22Rv1 (cell line): ENCODE results near the gene METTL6.
"Not testable (repeated sequence)": the region's sequence is repeated elsewhere in the genome, so short reads cannot be mapped to it uniquely, and the experiment has no call there.

ENCODE experiments used
- H3K27ac ChIP-seq: fragments of 450-650 bp; 2 replicates; pipeline ENCODE4 v1.5.1; 2017
- ZFX ChIP-seq: fragments of 450-650 bp; IDR thresholded peaks from 2 replicates; pipeline ENCODE4 v1.6.1; 2017; ENCODE audit warnings: antibody characterized with exemption, borderline replicate concordance
- TF ChIP-seq, protein P1 (sequence below): fragments of 450-650 bp; IDR thresholded peaks from 2 replicates; pipeline ENCODE4 v1.5.1; 2017; ENCODE audit warnings: mild to moderate bottlenecking

The METTL6 gene

DNA sequence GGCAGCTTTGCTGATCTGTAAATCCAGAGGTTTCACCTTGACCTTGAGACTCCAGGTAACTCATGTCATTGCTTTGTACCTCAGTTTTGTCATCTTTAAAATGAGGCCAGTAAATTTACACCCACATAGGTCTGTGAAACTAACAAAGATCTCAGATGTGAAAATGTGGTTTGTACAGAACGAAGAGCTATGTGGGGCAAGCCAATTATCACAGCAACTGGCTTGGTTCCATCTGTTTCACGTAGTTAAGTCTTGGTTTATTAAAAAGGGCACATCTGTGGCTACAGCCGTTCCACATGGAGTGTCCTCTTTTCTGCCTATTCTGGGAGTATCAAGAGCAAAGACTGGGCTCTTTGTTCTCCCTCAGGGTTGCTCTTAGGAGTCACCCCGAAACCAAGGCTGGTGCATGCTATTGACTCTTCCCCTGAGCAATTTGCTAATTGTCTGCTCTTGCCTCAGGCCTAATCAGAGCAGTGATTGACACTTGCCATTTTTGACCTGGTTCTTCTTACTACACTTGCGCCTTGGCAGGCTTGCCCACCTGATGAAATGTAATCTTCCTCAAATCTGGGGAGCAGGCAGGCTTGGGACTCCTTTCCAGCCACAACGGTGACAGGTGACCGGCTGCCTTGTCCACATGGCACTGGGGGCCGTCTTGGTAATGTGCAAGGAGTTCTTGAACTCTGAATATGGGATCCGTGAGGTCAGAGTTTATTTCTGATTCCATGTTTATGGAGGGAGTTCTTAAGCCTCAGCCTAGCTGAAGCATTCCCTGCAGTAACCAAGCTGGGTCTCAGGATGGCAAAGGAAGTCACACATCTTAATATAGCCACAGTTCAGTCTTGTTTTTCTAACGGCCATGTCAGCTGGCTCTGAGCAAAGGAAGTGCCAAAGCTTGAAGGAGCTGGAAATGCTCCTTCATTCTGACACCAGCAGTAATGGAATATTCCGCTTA, 40.2 kb upstream of the METTL6 start:
- no peak for TF ChIP-seq ZFX
- TF ChIP-seq, protein P1, sequence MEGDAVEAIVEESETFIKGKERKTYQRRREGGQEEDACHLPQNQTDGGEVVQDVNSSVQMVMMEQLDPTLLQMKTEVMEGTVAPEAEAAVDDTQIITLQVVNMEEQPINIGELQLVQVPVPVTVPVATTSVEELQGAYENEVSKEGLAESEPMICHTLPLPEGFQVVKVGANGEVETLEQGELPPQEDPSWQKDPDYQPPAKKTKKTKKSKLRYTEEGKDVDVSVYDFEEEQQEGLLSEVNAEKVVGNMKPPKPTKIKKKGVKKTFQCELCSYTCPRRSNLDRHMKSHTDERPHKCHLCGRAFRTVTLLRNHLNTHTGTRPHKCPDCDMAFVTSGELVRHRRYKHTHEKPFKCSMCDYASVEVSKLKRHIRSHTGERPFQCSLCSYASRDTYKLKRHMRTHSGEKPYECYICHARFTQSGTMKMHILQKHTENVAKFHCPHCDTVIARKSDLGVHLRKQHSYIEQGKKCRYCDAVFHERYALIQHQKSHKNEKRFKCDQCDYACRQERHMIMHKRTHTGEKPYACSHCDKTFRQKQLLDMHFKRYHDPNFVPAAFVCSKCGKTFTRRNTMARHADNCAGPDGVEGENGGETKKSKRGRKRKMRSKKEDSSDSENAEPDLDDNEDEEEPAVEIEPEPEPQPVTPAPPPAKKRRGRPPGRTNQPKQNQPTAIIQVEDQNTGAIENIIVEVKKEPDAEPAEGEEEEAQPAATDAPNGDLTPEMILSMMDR = no peak

DNA sequence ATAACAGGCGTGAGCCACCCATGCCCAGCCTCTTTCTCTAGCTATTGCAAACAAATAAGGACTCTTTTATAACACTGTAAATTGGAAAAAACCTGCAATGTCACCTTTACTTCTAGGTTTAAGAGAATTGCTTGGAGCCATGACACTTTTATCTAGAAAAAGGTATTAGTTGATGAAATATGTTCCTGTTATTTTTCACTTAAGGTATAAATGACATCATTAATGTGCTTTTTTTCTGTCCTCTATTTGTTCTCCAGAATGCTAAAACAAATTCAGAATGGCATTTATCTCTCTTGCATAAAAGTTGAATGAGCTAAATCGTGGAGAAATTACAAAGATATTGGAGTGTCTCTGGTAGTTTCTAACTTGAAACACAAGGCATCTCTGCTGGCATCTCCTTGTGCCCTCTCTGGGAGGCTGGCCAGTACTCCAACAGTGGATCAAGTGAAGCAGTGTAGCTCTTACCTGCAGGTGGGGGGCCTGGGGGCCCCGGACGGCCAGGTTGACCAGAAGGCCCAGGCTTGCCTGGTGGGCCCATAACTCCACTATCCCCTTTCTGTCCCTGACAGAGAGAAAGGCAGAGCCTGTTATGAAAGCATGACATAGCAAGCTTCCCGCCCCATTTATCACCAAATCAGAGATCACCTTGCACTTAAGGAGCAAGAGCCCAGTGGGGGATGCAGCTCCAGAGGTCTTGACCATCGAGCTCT, 38.7 kb upstream of the METTL6 start:
- TF ChIP-seq, protein P1 = no peak
- no peak for TF ChIP-seq ZFX
- no peak overlapping the region for H3K27ac ChIP-seq

More for the DNA sequence above, 40.2 kb upstream of the METTL6 start:
- H3K27ac ChIP-seq = no peak overlapping the region

DNA sequence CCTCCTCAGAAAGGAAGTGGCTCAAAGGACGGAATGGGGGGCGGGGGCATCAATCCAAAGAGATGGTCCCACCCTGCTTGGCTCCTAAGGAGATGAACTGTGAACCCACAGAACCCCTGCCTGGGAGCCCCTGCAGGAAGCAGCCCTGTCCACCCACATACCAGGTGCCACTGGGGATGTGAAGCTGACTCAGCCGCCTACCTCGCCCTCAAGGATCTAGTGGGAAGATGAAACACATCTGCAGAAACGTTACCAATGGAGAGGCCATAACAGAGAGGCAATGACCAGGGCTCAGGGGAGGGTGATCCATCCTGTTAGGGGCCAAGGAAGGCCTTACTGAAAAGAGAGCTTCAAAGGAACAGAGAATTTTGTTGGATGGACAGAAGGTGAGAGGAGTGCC, 35.1 kb upstream of the METTL6 start:
- no peak overlapping the region for H3K27ac ChIP-seq
- no peak for TF ChIP-seq ZFX
- TF ChIP-seq, protein P1 = no peak

DNA sequence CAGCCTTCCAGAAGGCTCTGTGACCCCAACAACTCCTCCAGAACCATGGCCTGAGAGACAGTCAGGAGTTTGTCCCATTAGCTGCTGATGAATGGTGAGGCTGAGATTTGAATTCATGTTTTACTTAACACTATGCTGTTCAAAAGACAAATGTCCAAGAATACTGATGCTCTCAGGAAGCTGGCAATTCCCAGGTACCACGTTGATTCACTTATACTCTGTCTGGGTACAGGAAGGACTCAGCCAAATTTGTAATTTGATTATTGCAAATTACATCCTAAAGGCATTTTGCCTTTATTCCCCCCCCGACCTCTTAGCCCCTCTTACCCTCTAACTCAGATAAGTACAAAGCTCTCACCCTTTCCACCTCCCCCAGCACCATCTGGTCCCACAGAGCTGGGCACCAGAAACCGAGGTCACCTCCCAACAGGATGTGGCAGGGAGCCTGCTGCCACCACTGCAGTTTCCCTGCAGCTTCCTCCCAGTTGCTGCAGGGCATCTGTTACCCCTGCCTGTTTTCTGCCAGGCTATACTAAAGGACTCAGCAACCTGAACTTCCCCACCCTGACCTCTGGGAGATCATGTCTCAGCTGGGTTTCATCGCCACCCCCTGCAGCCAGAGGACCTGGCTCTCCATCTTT, 33.7 kb upstream of the METTL6 start:
- TF ChIP-seq ZFX = no peak
- TF ChIP-seq, protein P1 = no peak
- H3K27ac ChIP-seq = no peak overlapping the region

DNA sequence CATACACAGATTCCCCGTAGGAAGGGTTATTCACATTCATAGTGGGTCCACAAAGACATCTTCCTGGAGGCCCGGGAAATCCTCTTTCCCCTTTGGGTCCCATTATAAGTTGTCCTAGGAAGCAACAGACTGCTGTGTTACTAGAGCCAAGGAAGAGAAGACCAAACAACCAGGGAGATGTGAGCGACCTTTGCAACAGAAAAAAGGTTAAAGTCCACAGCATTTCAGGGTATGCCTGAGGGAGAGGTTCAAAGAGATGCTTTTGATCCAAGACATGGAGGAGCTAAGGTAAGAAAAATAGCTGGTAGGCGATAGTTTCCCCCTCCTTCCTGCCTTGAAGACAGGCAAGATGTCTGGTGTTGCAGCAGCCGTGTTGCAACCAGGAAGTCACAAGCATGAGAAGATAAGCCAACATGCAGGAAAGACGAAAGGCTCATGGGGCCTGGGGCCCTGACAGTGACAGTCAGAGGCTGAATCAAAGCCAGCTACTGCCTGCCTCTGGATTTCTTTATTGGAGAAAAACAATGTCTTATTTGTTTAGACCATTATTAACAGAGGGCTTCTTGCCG, 31.0 kb upstream of the METTL6 start:
- no peak for TF ChIP-seq ZFX
- TF ChIP-seq, protein P1 = no peak
- no peak overlapping the region for H3K27ac ChIP-seq

DNA sequence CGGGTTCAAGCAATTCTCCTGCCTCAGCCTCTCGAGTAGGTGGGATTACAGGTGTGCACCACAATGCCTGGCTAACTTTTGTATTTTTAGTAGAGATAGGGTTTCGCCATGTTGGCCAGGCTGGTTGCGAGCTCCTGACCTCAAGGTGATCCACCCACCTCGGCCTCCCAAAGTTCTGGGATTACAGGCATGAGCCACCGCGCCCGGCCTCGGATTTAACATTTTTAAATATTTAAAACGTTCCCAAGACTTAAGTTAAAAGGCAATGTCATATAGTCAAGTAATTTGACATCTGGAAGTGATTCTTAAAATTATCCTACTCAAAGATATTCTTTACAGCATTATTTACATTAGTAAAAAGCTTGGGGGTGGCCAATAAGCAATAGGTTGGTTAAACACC, 29.6 kb upstream of the METTL6 start:
- not testable (repeated sequence) for H3K27ac ChIP-seq

DNA sequence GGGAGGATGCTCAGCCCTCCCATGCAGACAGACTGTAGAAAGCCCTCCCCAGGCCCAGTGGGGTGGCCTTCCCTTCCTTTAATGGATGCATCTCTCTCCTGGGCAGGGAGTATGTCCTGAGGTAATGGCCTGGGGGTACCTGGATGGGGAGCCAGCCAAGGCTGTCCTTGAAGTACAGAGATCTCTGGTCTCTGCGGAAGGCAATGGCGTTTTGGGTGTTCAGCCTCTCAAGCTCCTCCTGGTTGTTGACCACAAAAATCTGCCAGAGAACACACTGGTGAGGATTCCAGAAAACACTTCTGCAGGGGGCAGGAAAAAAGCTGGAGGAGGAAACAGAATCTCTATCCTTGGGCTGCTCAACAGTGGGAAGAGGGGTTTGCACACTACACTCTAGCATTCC, 29.0 kb upstream of the METTL6 start:
- H3K27ac ChIP-seq = no peak overlapping the region
- TF ChIP-seq ZFX = no peak
- TF ChIP-seq, protein P1 = no peak
